ENCODE data around the gene MRPS12. TPM values are rescaled to one million over a fixed set of nuclear protein-coding genes. Genes with fewer than 3 reads are reported as not detected.
A peak's percentile ranks its signal among the peaks of the same experiment; 100 is the strongest.

The MRPS12 gene
- total RNA-seq, 6 experiments from 2014 or later = 21.2 to 49.5 (median 24.0) TPM

GRCh38 chr19:38975861-38976271, 45.1 kb downstream of the MRPS12 start:
- peaks cover 0 to 3% (median 0%) of the 10 kb centered on the region in 4 donors for H3K9me3 ChIP-seq
- no peaks in the 10 kb centered on the region for H3K36me3 ChIP-seq
- H3K4me1 ChIP-seq = peaks cover 0 to 41% (median 10%) of the 10 kb centered on the region in 4 donors
- no peaks in the 10 kb centered on the region for H3K27me3 ChIP-seq
- peak overlapping the region; percentile 82 to 86 (median 84) for H3K27ac ChIP-seq
- 19% methylated on average over 6 of the region's 22 CpGs for WGBS (ENCODE audit: insufficient coverage, low coverage, low lambda C conversion rate, missing lambda C conversion rate)
- intact Hi-C loops (cut with DNase I) = no loop called here
- ATAC-seq = peak; percentile 27 to 54 (median 46)
- TF ChIP-seq POLR2A (IDR thresholded peaks at IDR 0.05) (no peak), CTCF (IDR thresholded peaks at IDR 0.05) (no peak)
- H3K4me3 ChIP-seq = peak overlapping the region; percentile 80 to 82 (median 80)
- DNase-seq = peak in 2 of 3 donors; percentile 66

DNA sequence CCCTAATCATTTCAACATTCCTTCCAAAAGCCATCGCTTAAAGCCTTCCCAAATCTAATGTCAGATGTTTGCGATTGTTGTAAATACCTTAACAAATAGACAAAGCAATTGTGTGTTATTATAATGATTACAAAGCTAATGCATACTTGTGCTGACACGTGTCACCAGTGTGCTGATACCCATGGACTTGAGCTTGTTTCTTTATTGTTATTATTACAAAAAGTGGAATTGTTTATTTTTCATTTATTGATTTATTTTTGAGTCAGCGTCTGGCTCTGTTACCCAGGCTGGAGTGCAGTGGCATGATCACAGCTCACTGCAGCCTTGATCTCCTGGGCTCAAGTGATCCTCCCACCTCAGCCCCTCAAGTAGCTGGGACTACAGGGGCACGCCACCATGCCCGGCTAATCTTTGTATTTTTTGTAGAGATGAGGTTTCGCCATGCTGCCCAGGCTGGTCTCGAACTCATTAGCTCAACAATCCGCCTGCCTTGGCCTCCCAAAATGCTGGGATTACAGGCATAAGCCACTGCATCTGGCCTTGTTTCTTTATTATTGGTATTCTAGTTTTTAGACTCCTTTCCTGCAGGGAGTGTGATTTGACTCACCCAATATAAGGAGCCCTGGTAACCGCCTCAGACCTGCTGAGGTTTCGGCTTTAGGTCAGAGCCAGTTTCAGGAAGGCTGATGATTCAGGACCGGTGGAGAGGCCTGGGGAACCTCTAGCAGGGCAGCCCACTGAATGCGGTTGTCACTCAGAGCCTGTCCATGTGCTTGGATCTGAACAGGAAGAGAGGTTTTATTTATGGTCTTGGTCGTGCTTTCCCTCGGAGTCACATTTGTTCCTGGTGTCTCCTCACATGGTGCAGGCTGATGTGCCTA, 46.9 kb downstream of the MRPS12 start:
- H3K4me3 ChIP-seq = no peak overlapping the region
- H3K9me3 ChIP-seq = peaks cover 0 to 3% (median 0%) of the 10 kb centered on the region in 4 donors
- WGBS (ENCODE audit: insufficient coverage, low coverage, low lambda C conversion rate, missing lambda C conversion rate) = 46% methylated on average over 11 of the region's 15 CpGs
- H3K27me3 ChIP-seq = no peaks in the 10 kb centered on the region
- DNase-seq (no peak), ATAC-seq (peak in 1 of 4 donors; percentile 17)
- H3K36me3 ChIP-seq = no peaks in the 10 kb centered on the region
- TF ChIP-seq POLR2A (IDR thresholded peaks at IDR 0.05) (no peak), CTCF (IDR thresholded peaks at IDR 0.05) (no peak)
- intact Hi-C loops (cut with DNase I) = no loop called here
- H3K4me1 ChIP-seq = peaks cover 0 to 50% (median 12%) of the 10 kb centered on the region in 4 donors
- H3K27ac ChIP-seq = peak overlapping the region; percentile 82 to 86 (median 84)

- Histone ChIP-seq H3K36me3 (no peaks in the 10 kb centered on the region), H3K4me1 (peaks cover 0 to 50% (median 12%) of the 10 kb centered on the region in 4 donors), H3K4me3 (no peak overlapping the region), H3K9me3 (peaks cover 0 to 3% (median 0%) of the 10 kb centered on the region in 4 donors), H3K27ac (peak overlapping the region in 2 of 3 donors; percentile 60 to 82), H3K27me3 (no peaks in the 10 kb centered on the region)
- TF ChIP-seq POLR2A (IDR thresholded peaks at IDR 0.05) = no peak
- no peak for TF ChIP-seq CTCF (IDR thresholded peaks at IDR 0.05)
- WGBS (ENCODE audit: insufficient coverage, low coverage, low lambda C conversion rate, missing lambda C conversion rate) = 60% methylated on average over 2 of the region's 3 CpGs
- DNase-seq (peak; percentile 36 to 64 (median 59)), ATAC-seq (peak in 3 of 4 donors; percentile 9 to 28 (median 11))
- intact Hi-C loops (cut with DNase I) = no loop called here
These were observed 47.6 kb downstream of the MRPS12 start for GRCh38 chr19:38978326-38978689.

GRCh38 chr19:38979812-38980211, 49.1 kb downstream of the MRPS12 start:
- intact Hi-C loops (cut with DNase I) = no loop called here
- Histone ChIP-seq H3K4me1 (peaks cover 0 to 41% (median 9%) of the 10 kb centered on the region in 4 donors), H3K27me3 (no peaks in the 10 kb centered on the region), H3K9me3 (peaks cover 0 to 3% (median 0%) of the 10 kb centered on the region in 4 donors), H3K4me3 (no peak overlapping the region), H3K27ac (no peak overlapping the region), H3K36me3 (no peaks in the 10 kb centered on the region)
- TF ChIP-seq POLR2A (IDR thresholded peaks at IDR 0.05) = no peak
- no peak for TF ChIP-seq CTCF (IDR thresholded peaks at IDR 0.05)
- WGBS (ENCODE audit: insufficient coverage, low coverage, low lambda C conversion rate, missing lambda C conversion rate) = 76% methylated on average over 4 of the region's 5 CpGs
- ATAC-seq (no peak), DNase-seq (no peak)
